ENCODE data around the gene VDR.

DNA sequence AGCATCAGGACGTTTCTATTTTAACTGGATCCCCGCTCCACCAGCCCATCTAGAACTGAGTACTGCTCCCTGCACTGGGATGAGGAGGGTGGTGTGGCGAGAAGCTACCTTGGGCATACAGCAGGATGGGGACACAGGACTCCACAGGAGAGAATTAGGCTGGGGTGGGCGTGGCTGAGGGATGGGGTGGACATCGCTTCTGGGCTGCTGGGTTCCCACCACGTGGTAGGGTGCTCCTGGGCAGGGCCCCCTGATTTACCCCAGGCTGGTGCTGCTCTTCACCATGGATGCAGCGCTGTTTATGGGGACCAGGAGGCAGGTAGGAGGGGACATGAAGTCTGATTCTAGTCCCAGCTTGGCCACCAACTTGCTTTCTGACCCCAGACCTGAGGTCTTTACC lies 41.9 kb downstream of the VDR start:
- TF ChIP-seq, protein P1, sequence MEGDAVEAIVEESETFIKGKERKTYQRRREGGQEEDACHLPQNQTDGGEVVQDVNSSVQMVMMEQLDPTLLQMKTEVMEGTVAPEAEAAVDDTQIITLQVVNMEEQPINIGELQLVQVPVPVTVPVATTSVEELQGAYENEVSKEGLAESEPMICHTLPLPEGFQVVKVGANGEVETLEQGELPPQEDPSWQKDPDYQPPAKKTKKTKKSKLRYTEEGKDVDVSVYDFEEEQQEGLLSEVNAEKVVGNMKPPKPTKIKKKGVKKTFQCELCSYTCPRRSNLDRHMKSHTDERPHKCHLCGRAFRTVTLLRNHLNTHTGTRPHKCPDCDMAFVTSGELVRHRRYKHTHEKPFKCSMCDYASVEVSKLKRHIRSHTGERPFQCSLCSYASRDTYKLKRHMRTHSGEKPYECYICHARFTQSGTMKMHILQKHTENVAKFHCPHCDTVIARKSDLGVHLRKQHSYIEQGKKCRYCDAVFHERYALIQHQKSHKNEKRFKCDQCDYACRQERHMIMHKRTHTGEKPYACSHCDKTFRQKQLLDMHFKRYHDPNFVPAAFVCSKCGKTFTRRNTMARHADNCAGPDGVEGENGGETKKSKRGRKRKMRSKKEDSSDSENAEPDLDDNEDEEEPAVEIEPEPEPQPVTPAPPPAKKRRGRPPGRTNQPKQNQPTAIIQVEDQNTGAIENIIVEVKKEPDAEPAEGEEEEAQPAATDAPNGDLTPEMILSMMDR (conservative IDR thresholded peaks at IDR 0.05 in 1 of 2, IDR thresholded peaks at IDR 0.05 in 1 of 2; ENCODE audit: low read depth in 1 of 2, low read length in 2 of 2), result no peak
- TF ChIP-seq EZH2 (IDR thresholded peaks at IDR 0.05; ENCODE audit: low read length, missing control alignments), result no peak
